Posterior cingulate gyrus (tissue), 11 donors: ENCODE measurements around the gene HNRNPF.
"Not testable (repeated sequence)": the region's sequence is repeated elsewhere in the genome, so short reads cannot be mapped to it uniquely, and the experiment has no call there.

Experiments
- DNase-seq, 10 donors: peaks; one replicate each; pipeline versions ENCODE4 v3.0.0 to v3.0.0-alpha.2; 2020 to 2021; ENCODE audit warnings: mixed read lengths in 3 of 10
- intact Hi-C: fragments of 100-400 bp; cut with DNase I; formaldehyde crosslinking; loops from one replicate; pipeline ENCODE4 v1.15.1; 2023

The HNRNPF gene, protein sequence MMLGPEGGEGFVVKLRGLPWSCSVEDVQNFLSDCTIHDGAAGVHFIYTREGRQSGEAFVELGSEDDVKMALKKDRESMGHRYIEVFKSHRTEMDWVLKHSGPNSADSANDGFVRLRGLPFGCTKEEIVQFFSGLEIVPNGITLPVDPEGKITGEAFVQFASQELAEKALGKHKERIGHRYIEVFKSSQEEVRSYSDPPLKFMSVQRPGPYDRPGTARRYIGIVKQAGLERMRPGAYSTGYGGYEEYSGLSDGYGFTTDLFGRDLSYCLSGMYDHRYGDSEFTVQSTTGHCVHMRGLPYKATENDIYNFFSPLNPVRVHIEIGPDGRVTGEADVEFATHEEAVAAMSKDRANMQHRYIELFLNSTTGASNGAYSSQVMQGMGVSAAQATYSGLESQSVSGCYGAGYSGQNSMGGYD

DNA sequence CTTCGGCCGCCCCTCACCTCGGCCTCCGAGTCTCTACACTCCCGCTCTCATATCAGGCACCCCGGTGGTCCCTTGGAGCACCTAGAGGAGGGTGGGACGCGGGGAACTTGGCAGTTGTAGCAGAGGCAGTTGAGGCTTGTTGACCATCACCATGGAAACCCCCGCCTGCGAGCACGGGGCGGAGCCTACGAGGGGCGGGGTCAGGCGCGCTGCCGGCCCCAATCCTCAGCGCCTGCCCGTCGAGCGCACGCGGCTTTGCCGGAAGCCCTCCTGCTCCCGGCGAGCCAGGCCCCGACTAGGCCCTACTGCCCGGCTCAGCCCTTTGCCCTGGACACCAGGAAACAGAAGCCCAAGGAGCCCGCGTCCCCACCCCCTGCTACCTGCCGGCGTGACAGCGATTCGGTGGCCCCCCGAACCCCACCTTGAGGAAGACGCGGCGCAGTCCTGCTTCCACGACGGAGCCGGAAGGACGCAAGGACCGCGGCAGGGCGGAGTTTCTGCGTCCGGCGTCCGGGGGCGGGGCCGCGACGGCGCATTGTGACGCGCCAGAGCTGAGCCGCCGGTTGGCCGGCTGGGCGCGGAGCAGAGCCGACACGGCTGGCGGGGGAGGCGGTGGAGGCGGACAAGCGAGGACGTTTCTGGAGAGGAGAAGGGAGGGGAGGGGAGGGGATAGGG, at the start of gene HNRNPF:
Gene HNRNPF, minus strand, starts transcription at position 477 of the 675 bp plus-strand sequence. CDS start 21,302 bp downstream, outside the sequence.
- DNase-seq, result peak; percentile 84 to 99 (median 94)
- intact Hi-C loops, result loop anchor here (1.0 kb wide), 2 partner anchors 11 to 28 kb away; partner anchors contain the start of gene ZNF487

DNA sequence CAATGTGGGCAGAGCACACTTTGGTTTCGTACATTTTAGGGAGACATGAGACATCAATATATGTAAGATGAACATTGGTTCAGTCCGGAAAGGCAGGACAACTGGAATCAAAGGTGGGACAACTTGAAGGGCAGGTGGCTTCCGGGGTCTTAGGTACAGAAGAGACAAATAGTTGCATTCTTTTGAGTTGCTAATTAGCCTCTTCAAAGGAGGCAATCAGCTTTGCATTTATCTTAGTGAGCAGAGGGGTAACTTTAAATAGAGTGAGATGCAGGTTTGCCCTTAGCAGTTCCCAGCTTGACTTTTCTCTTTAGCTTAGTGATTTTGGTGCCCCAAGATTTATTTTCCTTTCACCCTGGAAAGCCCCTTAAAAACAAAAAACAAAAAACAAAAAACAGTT, 49.2 kb upstream of the HNRNPF start:
- intact Hi-C loops, result no loop called here
- DNase-seq, result no peak

DNA sequence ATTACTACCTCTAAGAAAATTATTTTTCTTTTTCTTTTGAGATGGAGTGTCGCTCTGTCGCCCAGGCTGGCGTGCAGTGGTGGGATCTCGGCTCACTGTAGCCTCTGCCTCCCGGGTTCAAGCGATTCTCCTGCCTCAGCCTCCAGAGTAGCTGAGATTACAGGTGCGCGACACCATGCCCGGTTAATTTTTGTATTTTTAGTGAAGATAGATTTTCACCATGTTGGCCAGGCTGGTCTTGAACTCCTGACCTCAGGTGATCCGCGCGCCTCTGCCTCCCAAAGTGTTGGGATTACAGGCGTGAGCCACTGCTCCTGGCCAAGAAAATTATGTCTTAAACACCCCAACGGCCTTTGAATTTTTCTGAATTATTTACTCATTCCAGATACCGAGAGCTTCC, 47.6 kb upstream of the HNRNPF start:
- intact Hi-C loops, DNase-seq: not testable (repeated sequence)

- DNase-seq, intact Hi-C loops: not testable (repeated sequence)
Measured at GRCh38 chr10:43454025-43454424, 45.0 kb upstream of the HNRNPF start.

DNA sequence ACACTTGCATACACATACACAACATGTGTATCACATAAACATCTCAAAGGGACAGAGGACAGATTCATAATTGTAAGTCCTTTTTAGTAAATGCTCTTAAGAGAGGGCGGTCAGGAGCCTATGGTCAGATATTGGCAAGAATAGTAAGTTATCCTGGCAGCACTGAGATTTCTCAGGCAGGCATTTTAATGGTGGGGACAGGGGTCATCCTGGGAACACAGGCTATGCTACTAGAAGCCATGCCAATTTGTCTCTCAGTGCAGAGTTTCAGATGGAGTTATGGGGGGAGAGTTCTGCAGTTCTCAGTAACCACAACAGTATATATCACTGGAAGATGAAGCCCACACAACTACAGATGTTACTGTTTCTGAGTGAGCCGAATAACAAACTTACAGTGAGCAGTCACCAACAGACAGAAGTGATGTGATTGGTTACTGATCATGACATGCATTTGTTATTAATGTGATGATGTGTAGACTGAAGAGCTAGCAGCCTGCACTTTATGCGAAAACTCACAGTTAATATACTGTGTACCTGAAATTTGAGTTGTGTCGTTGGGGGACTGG, 44.4 kb upstream of the HNRNPF start:
- DNase-seq, result no peak
- intact Hi-C loops, result no loop called here

- intact Hi-C loops, result no loop called here
- no peak for DNase-seq
Measured at GRCh38 chr10:43452356-43452914, 43.4 kb upstream of the HNRNPF start.

- DNase-seq, result no peak
- intact Hi-C loops, result no loop called here
Measured at GRCh38 chr10:43448742-43449141, 39.8 kb upstream of the HNRNPF start.

- intact Hi-C loops, result not testable (repeated sequence)
Measured at GRCh38 chr10:43446219-43447017, 37.4 kb upstream of the HNRNPF start.

GRCh38 chr10:43444897-43445466, 36.0 kb upstream of the HNRNPF start:
- DNase-seq, result no peak

More at GRCh38 chr10:43446219-43447017, 37.4 kb upstream of the HNRNPF start:
- DNase-seq, result peak in 1 of 10 donors; percentile 83

GRCh38 chr10:43444323-43444722, 35.3 kb upstream of the HNRNPF start:
- DNase-seq, result no peak
- intact Hi-C loops, result no loop called here

More at GRCh38 chr10:43444897-43445466, 36.0 kb upstream of the HNRNPF start:
- intact Hi-C loops, result no loop called here

GRCh38 chr10:43440463-43441134, 31.6 kb upstream of the HNRNPF start:
- DNase-seq, result no peak
- intact Hi-C loops, result no loop called here

- intact Hi-C loops, result loop anchor here (1.0 to 5.0 kb wide), 2 partner anchors 28 to 40 kb away; partner anchors contain the start of gene HNRNPF
- DNase-seq, result peak in 2 of 10 donors; percentile 8 to 86
Measured at GRCh38 chr10:43437141-43437870, 28.3 kb upstream of the HNRNPF start.

DNA sequence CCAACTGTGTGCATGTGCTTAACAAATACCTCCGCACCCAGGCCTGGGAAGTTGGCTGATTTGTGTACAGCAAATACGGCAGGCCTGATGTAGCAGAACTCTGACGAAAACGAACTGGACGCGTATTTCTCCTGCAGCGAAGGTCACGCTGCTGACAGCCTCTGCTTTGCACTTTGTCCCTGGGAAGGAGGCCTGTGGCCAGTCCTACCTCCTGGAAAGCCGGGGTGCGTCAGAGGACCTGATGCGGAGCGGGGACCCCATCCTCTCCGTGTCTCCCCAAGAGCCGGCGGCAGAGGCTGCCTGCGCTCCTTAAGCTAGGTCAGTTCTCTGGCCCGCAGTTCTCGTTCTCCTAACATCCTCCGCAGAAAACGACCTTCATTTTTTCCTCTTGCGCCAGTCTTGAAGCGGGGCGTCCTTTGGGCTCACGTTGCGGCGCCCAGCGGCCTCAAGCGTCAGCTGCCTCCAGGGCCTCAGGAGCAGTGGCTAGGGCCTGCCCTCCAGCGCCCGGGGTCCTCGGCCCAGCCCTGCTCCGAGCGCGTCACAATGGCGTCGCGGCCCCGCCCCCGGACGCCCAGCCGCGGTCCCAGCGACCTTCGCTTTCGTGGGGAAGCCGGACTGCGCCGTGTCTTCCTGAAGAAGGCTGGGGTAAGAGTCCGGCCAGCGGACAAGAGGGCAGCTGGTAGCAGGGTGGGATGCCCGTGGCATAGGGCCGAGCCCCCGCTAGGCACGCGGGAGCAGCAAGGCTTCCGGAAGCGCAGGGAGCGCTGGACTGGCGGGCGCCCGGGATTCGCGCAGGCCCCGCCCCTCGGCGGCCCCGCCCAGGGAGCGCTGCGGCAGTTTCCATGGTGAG, 27.5 kb upstream of the HNRNPF start, which contains the start of gene ZNF487:
Gene ZNF487, plus strand, starts transcription at position 821 of the 850 bp plus-strand sequence. CDS start 38,703 bp downstream, outside the sequence.
- peak; percentile 76 to 99 (median 86) for DNase-seq
- intact Hi-C loops, result loop anchor here (1.0 to 5.0 kb wide), 3 partner anchors 16 to 39 kb away; partner anchors contain the start of gene HNRNPF

GRCh38 chr10:43430926-43431663, 22.1 kb upstream of the HNRNPF start:
- intact Hi-C loops, result no loop called here
- no peak for DNase-seq

DNA sequence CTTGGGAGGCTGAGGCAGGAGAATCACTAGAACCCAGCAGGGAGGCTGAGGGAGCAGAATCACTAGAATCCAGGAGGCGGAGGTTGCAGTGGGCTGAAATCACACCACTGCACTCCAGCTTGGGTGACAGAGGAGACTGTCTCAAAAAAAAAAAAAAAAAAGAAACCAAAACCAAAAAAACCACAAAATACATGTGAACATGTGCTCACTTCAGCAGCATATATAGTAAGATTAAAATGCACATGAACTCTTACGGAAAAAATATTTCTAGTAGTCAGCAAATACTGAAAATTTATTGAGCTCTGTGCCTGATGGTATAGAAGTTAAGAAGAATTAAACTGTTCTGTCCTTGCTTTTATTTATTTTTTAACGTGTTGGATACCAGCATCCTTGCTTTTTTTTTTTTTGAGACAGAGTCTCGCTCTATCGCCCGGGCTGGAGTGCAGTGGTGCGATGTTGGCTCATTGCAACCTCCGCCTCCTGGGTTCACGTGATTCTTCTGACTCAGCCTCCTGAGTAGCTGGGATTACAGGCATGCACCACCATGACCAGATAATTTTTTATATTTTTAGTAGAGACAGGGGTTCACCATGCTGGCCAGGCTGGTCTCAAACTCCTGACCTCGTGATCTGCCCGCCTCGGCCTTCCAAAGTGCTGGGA, 18.3 kb upstream of the HNRNPF start:
- no peak for DNase-seq
- intact Hi-C loops, result no loop called here

DNA sequence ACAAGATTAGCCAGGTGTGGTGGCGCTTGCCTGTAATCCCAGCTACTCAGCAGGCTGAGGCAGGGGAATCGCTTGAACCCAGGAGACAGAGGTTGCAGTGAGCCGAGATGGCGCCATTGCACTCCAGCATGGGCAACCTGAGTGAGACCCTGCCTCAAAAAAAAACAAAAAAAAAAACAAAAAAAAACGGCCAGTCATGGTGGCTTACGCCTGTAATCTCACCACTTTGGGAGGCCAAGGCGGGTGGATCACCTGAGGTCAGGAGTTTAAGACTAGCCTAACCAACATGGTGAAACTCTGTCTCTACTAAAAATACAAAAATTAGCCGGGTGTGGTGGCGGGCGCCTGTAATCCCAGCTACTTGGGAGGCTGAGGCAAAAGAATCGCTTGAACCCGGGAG, 17.5 kb upstream of the HNRNPF start:
- intact Hi-C loops, DNase-seq: not testable (repeated sequence)
